Midbrain (tissue), 1 donor: ENCODE data around the gene FKBP9.
"Not testable (repeated sequence)": the region's sequence is repeated elsewhere in the genome, so short reads cannot be mapped to it uniquely, and the experiment has no call there.

Source experiments
- DNase-seq: peaks from one replicate; lab custom pipeline; 2025; lab: John Stamatoyannopoulos, UW

FKBP9 gene

GRCh38 chr7:33005193-33005592, 48.0 kb downstream of the FKBP9 start:
- not testable (repeated sequence) for DNase-seq

- not testable (repeated sequence) for DNase-seq
Measured at GRCh38 chr7:33005690-33006089, 48.5 kb downstream of the FKBP9 start.

GRCh38 chr7:33009734-33010133, 52.5 kb downstream of the FKBP9 start:
- DNase-seq: no peak

GRCh38 chr7:33012364-33012763, 55.1 kb downstream of the FKBP9 start:
- DNase-seq: no peak

GRCh38 chr7:33024189-33024757, 67.0 kb downstream of the FKBP9 start:
- no peak for DNase-seq

- DNase-seq: no peak
Measured at GRCh38 chr7:33035776-33036175, 78.5 kb downstream of the FKBP9 start.

- no peak for DNase-seq
Measured at GRCh38 chr7:33038639-33039038, 81.4 kb downstream of the FKBP9 start.

- DNase-seq: no peak
Measured at GRCh38 chr7:33039257-33039902, 82.1 kb downstream of the FKBP9 start.

- DNase-seq: no peak
Measured at GRCh38 chr7:33039903-33040292, 82.7 kb downstream of the FKBP9 start.

GRCh38 chr7:33040803-33041516, 83.7 kb downstream of the FKBP9 start:
- no peak for DNase-seq

GRCh38 chr7:33041631-33042428, 84.6 kb downstream of the FKBP9 start:
- no peak for DNase-seq

- DNase-seq: no peak
Measured at GRCh38 chr7:33043501-33044400, 86.5 kb downstream of the FKBP9 start.

- no peak for DNase-seq
Measured at GRCh38 chr7:33044401-33044718, 87.1 kb downstream of the FKBP9 start.

GRCh38 chr7:33044986-33045385, 87.7 kb downstream of the FKBP9 start:
- DNase-seq: no peak

GRCh38 chr7:33048257-33048656, 91.0 kb downstream of the FKBP9 start:
- DNase-seq: no peak

GRCh38 chr7:33048704-33049103, 91.5 kb downstream of the FKBP9 start:
- no peak for DNase-seq

GRCh38 chr7:33050535-33051318, 93.5 kb downstream of the FKBP9 start:
- DNase-seq: peak; percentile 39

- DNase-seq: no peak
Measured at GRCh38 chr7:33053721-33054120, 96.5 kb downstream of the FKBP9 start.

GRCh38 chr7:33054261-33054964, 97.2 kb downstream of the FKBP9 start:
- no peak for DNase-seq

GRCh38 chr7:33055158-33055557, 97.9 kb downstream of the FKBP9 start:
- DNase-seq: no peak
